NB4 (cell line): ENCODE data around the gene PKD2.
A peak's percentile ranks its signal among the peaks of the same experiment; 100 is the strongest.

Experiments used
- DNase-seq: peaks from one replicate; pipeline ENCODE4 v3.0.0; 2010; ENCODE audit warnings: low read depth
- H3K4me3 ChIP-seq: one replicate; pipeline ENCODE4 v1.5.1; 2011; ENCODE audit warnings: mild to moderate bottlenecking, low read depth, low read length, moderate library complexity
- CTCF ChIP-seq: IDR thresholded peaks from one replicate; pipeline ENCODE4 v1.5.1; 2012; ENCODE audit warnings: low read depth, low read length
- MAX ChIP-seq: IDR thresholded peaks from 2 replicates; pipeline ENCODE4 v1.6.1; 2011; ENCODE audit warnings: low read depth, low read length
- MYC ChIP-seq: IDR thresholded peaks from 2 replicates; pipeline ENCODE4 v1.6.1; 2011; ENCODE audit warnings: low read depth, low read length
- POLR2A ChIP-seq: IDR thresholded peaks from 2 replicates; pipeline ENCODE4 v1.6.1; 2011; ENCODE audit warnings: mild to moderate bottlenecking; ENCODE audit not compliant: insufficient read length; ENCODE audit errors: extremely low read depth

PKD2 gene

GRCh38 chr4:88030565-88031310 is 23.3 kb downstream of the PKD2 start:
- no peak overlapping the region for H3K4me3 ChIP-seq
- TF ChIP-seq POLR2A (no peak), MYC (no peak), CTCF (no peak), MAX (no peak)
- no peak for DNase-seq

DNA sequence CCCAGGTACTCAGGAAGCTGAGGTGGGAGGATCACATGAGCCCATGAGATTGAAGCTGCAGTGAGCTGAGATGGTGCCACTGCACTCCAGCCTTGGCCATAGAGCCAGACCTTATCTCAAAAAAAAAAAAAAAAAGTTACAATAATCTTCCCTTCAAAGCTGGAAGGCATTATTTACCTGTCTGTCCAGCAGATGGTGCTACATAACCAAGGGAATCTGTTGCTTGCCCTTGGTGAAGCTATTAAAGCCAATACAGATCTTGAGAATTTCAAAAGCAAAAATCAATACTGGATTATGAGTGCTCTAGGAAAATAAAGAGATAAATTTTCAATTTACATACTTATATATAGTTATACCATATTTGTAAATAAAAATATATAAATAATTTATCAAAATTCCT is 25.9 kb downstream of the PKD2 start:
- no peak overlapping the region for H3K4me3 ChIP-seq
- peak; percentile 65 for DNase-seq
- TF ChIP-seq POLR2A (no peak), MYC (no peak), MAX (no peak), CTCF (peak; percentile 54)

DNA sequence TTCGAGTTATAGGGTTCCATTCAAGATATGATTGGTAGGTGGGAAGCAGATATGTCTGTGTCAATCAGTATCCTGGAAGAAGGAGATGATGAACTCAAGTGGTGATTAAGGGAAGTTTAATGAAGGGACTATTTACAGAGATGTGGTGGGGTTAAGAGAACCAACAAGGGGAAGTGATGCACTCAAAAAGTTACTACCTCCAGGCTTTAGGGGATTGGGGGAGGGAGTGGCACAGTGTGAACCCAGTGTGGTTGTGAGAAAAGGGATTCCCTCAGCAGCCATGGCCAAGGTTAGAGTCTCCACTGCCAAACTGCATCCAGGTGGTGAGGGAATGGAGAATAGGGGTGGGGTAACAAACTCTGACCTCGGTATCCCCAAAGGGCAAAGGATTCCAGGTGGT is 27.9 kb downstream of the PKD2 start:
- no peak overlapping the region for H3K4me3 ChIP-seq
- no peak for TF ChIP-seq MAX
- TF ChIP-seq CTCF = no peak
- no peak for TF ChIP-seq POLR2A
- no peak for TF ChIP-seq MYC
- DNase-seq = no peak

DNA sequence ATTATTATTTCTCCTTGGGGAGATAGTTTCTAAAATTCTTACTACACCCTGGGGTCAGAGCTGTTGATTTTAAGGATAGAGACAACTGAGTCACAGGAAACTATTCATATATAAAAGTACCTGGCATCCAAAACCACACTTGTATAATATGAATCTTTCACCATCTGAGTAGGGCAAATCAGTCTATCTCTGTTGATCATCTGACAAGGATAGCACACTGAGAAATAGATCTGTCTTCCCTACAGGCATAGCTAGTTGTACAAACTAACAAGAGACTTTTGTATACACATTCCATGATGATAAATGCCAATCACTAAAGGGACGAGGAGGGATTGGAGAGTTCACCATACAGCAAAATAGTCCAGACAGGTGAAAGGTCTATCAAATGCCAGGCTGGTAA is 30.0 kb downstream of the PKD2 start:
- H3K4me3 ChIP-seq = no peak overlapping the region
- no peak for DNase-seq

DNA sequence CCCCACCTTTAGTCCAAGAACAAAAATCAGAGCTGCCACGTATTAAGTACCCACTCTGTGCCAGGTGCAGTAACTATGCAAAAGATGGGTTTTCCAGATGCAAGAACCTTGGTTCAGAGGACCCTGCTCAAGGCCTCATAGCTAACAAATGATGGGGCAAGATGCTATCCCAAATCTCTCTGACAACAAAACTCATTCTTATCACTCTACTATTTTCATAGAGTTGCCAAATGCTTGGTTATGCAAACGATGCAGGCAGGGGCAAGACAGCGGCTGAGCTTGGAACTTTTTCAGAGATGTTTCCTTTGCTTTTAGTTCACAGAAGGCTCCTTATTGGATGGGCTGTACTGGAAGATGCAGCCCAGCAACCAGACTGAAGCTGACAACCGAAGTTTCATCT is 30.5 kb downstream of the PKD2 start:
- H3K4me3 ChIP-seq = no peak overlapping the region
- DNase-seq = no peak
- no peak for TF ChIP-seq MYC
- no peak for TF ChIP-seq CTCF
- no peak for TF ChIP-seq POLR2A
- no peak for TF ChIP-seq MAX

More for the DNA sequence above, 30.0 kb downstream of the PKD2 start:
- TF ChIP-seq POLR2A (no peak), MYC (no peak), MAX (no peak), CTCF (no peak)
